Effector CD8-positive, alpha-beta T cell (primary cell): Measurements from ENCODE around the gene HOXA4.

Experiments used
- DNase-seq: peaks from one replicate; lab custom pipeline; 2025; lab: John Stamatoyannopoulos, UW

The HOXA4 gene

GRCh38 chr7:27094304-27095049 is 36.1 kb downstream of the HOXA4 start:
- DNase-seq = no peak

DNA sequence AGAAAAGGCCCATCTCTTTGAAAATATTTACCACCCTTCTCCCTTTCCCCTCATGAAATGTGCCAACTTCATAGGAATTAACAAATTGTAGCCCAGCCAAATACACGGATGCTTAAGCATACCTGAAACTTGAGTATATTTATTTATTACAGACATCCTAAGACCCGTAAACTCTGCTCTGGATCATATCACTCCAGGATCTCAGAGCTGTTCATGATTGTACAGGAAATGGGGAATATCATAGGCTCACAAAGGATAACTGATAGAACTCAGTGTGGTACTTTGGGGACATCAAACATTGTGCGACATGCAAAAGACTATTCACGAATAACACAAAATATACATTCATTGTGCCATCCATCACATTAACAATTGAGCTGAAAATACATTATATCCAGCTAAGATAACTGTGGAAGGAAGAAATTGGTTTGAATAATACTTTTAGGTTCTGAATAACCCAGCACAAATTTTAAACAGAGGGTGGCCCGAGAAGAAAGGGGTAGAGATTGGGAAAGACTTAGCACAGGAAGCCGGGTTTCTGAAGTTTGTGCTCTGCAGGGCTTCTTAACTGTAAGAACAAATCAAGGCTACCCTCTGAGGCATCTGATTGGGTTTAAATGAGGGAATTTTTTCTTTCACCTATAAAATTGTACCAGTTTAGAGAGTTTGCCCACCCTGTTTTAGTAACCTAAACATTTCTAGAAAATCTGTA is 37.2 kb downstream of the HOXA4 start:
- DNase-seq = no peak

GRCh38 chr7:27092819-27093110 is 37.8 kb downstream of the HOXA4 start:
- DNase-seq = no peak

DNA sequence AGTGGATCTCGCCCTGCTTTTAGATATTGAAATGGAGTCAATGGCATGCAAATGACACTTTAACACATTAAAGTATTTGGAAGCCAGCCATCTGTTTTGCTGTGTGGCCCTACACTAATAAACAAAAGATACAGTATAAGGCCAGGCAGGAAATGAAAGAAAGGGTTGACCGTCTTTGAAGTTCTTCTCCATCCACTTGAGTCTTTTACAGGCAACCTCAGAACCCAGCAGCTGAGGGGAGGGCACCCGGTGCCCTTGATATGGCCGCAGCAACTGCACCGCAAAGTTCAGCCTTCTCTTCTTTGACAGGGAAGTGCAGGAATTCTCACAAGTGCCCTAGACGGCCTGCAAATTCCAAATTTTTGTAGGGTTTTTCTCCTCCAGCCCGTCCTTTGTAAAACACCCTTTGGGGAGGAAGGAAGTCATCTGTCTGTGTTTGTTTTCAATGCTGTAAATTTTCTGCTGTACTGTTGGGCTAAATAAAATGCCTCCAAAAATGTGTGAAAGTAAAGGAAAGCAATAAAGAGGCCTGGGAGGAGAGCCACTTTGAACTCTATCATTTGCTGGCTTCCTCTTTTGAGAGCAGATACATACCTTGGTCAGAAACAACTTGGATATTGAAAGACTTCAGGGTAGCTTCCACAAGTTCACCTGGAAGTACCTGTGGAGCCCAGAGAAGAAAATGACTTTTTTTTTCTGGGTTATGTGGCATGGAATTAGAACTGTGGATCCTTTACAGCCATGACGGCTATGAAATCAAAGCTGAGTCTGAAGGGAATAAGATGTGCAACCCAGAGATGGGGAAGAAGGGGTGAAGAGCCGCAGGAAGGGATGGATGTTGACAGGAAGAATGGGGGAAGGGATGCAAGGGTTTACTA is 38.4 kb downstream of the HOXA4 start:
- DNase-seq = no peak

DNA sequence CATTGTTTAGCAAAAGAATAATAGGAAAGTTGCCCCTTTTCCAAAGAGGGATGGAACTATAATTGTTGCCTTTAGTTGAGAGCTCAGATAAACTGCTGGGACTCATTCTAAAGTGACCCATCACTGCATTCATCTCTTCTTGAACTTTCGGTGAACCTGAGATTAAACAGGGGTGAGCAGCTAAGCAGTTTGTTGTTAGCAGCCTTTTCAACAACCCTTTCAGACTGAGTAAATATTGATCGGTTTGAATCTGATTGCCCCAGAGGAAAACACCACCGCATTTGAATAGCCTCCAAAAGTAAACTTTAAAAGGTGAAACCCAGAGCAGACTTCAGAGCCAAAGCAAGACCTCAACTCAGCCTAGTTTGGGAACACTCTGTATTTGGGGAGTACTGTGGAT is 39.5 kb downstream of the HOXA4 start:
- no peak for DNase-seq

DNA sequence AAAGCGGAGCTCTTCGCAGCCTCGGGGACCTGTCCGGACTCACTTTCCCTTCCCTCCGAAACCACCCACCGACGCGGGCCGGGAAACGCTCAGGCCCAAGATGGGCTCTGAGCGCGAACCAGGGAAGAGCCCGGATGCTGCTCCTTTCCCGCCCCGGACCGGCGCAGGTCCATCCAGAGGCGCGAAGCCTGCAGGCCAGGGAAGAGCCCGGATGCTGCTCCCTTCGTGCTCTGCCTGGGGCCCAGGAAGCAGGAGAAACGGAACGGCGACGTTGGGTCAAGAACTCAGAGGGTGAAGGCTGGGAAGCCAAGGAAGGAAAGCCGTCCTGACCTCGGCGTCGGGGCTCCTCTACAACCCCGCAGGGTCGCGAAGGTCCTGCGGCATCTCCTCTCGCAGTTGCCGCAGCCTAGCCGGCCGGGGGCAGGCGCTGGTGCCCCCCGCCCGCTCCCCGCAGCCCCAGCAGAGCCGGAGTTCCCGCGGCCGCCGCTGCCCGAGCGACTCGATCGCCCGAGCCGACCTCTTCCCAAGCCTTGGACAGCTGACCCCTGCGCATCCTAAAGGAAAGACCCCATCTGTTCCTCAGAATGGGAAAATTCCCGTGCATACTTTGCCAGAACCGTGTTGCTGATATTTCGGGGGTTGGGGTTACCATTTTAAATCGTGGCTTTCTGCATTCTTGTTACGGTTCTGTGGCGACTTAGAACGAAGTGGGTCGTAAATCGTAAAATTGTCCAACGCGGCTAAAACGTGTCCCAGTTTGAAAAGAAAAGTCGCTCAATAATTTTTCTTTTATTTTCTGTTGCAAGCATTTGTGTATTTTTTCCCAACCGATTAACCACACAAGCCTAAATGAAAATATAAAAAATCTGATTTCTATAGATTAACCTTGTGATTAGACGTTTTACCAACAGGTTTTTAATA is 42.3 kb downstream of the HOXA4 start:
- DNase-seq = no peak

DNA sequence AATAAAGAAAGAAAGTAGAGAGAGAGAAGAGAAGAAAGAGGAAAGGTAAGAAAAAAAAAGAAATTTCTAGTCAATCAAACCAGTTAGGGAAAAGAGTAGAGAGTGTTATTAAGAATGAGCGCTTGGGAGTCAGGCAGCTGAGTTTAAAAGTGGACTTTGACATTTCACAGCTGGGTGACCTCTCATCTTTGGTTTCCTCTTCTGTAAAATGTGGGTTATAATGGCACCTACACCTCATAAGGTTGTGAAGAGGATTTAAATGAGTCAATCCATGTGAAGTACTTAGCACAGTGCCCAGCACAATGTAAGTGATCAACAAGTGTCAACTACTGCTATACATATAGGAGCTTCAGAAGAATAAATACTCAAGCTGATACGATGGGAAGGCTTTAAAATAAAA is 46.9 kb downstream of the HOXA4 start:
- no peak for DNase-seq

GRCh38 chr7:27082171-27082570 is 48.4 kb downstream of the HOXA4 start:
- DNase-seq = no peak

DNA sequence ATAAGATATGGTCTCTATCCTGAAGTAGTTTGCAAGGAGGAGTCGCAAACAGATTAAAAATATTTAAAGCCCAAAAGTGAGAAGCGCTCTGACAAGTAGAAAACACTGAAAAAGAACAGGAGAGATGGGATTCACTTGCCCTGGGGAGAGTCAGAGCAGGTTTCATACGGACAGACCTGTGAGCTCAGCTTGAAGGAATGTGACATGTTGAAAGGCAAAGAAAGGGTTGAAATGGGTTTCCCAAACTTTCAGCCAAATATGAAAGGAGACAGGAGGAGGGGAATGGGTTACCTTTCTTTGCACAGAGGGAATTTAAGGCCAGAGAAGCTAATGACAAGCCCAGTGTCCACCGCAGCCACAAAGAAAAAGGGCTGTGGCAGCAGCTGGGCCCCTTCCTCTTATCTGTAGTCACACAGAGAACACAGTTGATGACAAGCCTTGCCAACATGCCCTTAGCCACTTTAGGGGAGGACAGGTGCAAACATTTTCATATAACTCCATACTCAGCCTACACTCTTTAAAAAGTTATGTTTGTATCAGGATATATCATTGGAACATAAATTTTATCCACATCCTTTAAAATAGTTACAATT is 49.6 kb downstream of the HOXA4 start:
- no peak for DNase-seq

GRCh38 chr7:27079234-27079975 is 51.2 kb downstream of the HOXA4 start:
- DNase-seq = no peak

GRCh38 chr7:27078616-27079233 is 51.8 kb downstream of the HOXA4 start:
- no peak for DNase-seq
